OCI-LY1 (cell line): ENCODE data around the gene AKT1S1.

Experiments
- H2AFZ ChIP-seq: fragments of 200-600 bp; sonication (generic), shearing (Covaris generic); 2 replicates; pipeline ENCODE4 v1.6.0; 2014; ENCODE audit warnings: antibody characterized with exemption, mild to moderate bottlenecking, low read length
- H3F3A ChIP-seq: fragments of 200-600 bp; sonication (generic), shearing (Covaris generic); 2 replicates; pipeline ENCODE4 v1.6.0; 2014; ENCODE audit warnings: mild to moderate bottlenecking, antibody characterized with exemption, low read length, moderate library complexity; ENCODE audit not compliant: insufficient read depth
- H3K27ac ChIP-seq: fragments of 200-600 bp; sonication (generic); 2 replicates; pipeline ENCODE4 v1.5.1; 2014; ENCODE audit warnings: low read length, mixed run types, mild to moderate bottlenecking, low read depth; ENCODE audit not compliant: poor library complexity, severe bottlenecking
- H3K27me3 ChIP-seq: fragments of 200-600 bp; sonication (generic); 2 replicates; pipeline ENCODE4 v1.6.0; 2014; ENCODE audit warnings: antibody characterized with exemption, mild to moderate bottlenecking, low read length, moderate library complexity; ENCODE audit not compliant: insufficient read depth
- H3K36me3 ChIP-seq: fragments of 200-600 bp; sonication (generic); 2 replicates; pipeline ENCODE4 v1.6.1; 2014; ENCODE audit warnings: mild to moderate bottlenecking, antibody characterized with exemption, low read length, moderate library complexity, mixed read lengths; ENCODE audit not compliant: insufficient read depth
- H3K4me1 ChIP-seq: fragments of 200-600 bp; sonication (generic); 2 replicates; pipeline ENCODE4 v1.5.1; 2014; ENCODE audit warnings: mild to moderate bottlenecking, low read length, moderate library complexity; ENCODE audit not compliant: insufficient read depth, severe bottlenecking
- H3K4me2 ChIP-seq: fragments of 200-600 bp; sonication (generic), shearing (Covaris generic); 2 replicates; pipeline ENCODE4 v1.6.1; 2014; ENCODE audit warnings: low read length
- H3K4me3 ChIP-seq: fragments of 200-600 bp; sonication (generic); 2 replicates; pipeline ENCODE4 v1.5.1; 2014; ENCODE audit warnings: low read length, low read depth, mild to moderate bottlenecking, mixed read lengths; ENCODE audit not compliant: poor library complexity, severe bottlenecking
- H3K79me2 ChIP-seq: fragments of 200-600 bp; shearing (Covaris generic); 2 replicates; pipeline ENCODE4 v1.6.1; 2016; ENCODE audit warnings: mixed run types, low read length, mixed read lengths; ENCODE audit not compliant: insufficient read depth
- H3K9ac ChIP-seq: fragments of 200-600 bp; sonication (generic), shearing (Covaris generic); 2 replicates; pipeline ENCODE4 v1.6.1; 2014; ENCODE audit warnings: mild to moderate bottlenecking, low read length, mixed read lengths
- H3K9me2 ChIP-seq: fragments of 200-600 bp; sonication (generic), shearing (Covaris generic); 2 replicates; pipeline ENCODE4 v1.6.1; 2014; ENCODE audit warnings: low read depth, mild to moderate bottlenecking, low read length, mixed read lengths
- H3K9me3 ChIP-seq: fragments of 200-600 bp; shearing (Covaris generic); 2 replicates; pipeline ENCODE4 v1.6.1; 2014; ENCODE audit warnings: low read length, mixed read lengths
- H4K20me1 ChIP-seq: fragments of 200-600 bp; sonication (generic), shearing (Covaris generic); 2 replicates; pipeline ENCODE4 v1.6.0; 2016; ENCODE audit warnings: mild to moderate bottlenecking, low read length; ENCODE audit not compliant: insufficient read depth
- EZH2 ChIP-seq: fragments of 200-600 bp; sonication (generic), shearing (Covaris generic); IDR thresholded peaks from 2 replicates; pipeline ENCODE4 v1.8.0; 2017; ENCODE audit warnings: borderline replicate concordance, mixed run types, mild to moderate bottlenecking, antibody characterized with exemption, low read length, moderate library complexity, mixed read lengths
- TF ChIP-seq, protein P1 (sequence below): fragments of 200-600 bp; sonication (generic), shearing (Covaris generic); IDR thresholded peaks from 2 replicates; pipeline ENCODE4 v1.5.1; 2017; ENCODE audit warnings: mild to moderate bottlenecking, antibody characterized with exemption, low read length, moderate library complexity, mixed read lengths

AKT1S1 gene

DNA sequence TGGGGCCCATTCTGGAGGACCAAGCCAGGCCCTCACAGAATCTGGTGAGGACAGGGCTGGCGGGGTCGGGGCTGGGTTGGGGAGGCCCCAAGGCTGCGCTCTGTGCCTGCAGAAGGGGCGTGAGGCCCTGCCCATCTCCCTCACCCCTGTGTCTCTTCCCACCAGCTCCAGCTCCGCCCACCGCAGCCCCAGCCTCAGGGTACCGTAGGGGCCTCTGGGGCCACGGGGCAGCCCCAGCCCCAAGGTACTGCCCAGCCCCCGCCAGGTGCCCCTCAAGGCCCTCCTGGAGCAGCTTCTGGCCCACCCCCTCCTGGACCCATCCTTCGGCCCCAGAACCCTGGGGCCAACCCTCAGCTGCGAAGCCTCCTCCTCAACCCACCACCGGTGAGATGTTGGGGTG lies 41.6 kb downstream of the AKT1S1 start:
- Histone ChIP-seq H4K20me1 (no peaks in the 10 kb centered on the region), H3K4me2 (no peak overlapping the region), H3K36me3 (peaks cover 99% of the 10 kb centered on the region), H3K27ac (no peak overlapping the region), H3K9ac (no peak overlapping the region), H3K9me2 (no peaks in the 10 kb centered on the region), H3F3A (peaks cover 7% of the 10 kb centered on the region; the same call in 1 of the 2 replicates), H3K9me3 (no peaks in the 10 kb centered on the region), H3K4me1 (no peaks in the 10 kb centered on the region), H3K27me3 (no peaks in the 10 kb centered on the region), H2AFZ (no peak overlapping the region), H3K79me2 (no peaks in the 10 kb centered on the region), H3K4me3 (no peak overlapping the region)
- TF ChIP-seq, protein P1, sequence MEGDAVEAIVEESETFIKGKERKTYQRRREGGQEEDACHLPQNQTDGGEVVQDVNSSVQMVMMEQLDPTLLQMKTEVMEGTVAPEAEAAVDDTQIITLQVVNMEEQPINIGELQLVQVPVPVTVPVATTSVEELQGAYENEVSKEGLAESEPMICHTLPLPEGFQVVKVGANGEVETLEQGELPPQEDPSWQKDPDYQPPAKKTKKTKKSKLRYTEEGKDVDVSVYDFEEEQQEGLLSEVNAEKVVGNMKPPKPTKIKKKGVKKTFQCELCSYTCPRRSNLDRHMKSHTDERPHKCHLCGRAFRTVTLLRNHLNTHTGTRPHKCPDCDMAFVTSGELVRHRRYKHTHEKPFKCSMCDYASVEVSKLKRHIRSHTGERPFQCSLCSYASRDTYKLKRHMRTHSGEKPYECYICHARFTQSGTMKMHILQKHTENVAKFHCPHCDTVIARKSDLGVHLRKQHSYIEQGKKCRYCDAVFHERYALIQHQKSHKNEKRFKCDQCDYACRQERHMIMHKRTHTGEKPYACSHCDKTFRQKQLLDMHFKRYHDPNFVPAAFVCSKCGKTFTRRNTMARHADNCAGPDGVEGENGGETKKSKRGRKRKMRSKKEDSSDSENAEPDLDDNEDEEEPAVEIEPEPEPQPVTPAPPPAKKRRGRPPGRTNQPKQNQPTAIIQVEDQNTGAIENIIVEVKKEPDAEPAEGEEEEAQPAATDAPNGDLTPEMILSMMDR: no peak
- no peak for TF ChIP-seq EZH2

DNA sequence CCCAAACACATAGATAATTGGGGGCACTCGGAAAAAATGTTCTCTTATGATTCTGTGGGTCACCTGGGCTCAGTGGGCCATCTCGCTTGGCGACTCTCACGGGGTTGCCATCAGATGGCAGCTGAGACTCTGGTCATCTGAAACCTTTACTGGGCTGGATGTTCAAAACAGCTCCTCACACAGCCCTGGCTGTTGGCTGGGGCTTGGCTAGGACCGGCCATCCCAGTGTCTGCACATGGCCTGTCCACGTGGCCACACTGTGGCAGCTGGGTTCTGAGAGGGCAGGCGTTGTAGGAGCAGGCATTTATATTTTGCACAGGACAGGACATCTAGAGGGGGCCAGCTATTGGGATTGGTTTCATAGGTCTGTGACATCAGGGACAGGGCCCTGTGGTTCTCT lies 43.6 kb downstream of the AKT1S1 start:
- Histone ChIP-seq H3K4me2 (no peak overlapping the region), H3F3A (0 out of 2 replicates have a peak, but pooled peaks cover 7% of the 10 kb centered on the region), H3K9me3 (no peaks in the 10 kb centered on the region), H3K9me2 (no peaks in the 10 kb centered on the region), H3K36me3 (peaks cover 100% of the 10 kb centered on the region), H3K79me2 (no peaks in the 10 kb centered on the region), H3K4me1 (peaks cover 8% of the 10 kb centered on the region), H3K27ac (no peak overlapping the region), H4K20me1 (no peaks in the 10 kb centered on the region), H2AFZ (no peak overlapping the region), H3K27me3 (no peaks in the 10 kb centered on the region), H3K9ac (no peak overlapping the region), H3K4me3 (no peak overlapping the region)
- TF ChIP-seq, protein P1: no peak
- TF ChIP-seq EZH2: no peak

DNA sequence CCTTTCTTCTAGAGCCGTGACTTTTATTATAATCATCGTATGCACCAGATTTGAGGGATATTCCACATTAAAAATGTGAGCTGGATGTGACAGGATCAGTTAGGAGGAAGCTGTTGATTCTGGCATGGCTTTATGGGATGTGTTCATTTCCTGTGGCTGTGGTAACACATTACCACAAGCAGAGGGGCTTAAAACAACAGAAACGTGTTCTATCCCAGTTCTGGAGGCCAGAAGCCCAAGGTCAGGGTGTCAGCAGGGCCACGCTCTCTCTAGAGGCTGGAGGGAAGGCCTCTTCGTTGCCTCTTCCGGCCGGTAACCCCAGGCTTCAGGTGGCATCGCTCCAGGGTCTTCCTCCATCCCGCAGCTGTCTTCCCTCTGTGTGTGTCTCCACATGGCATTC lies 44.6 kb downstream of the AKT1S1 start:
- no peak for TF ChIP-seq EZH2
- TF ChIP-seq, protein P1: no peak
- no peak overlapping the region for H3K4me3 ChIP-seq
- H2AFZ ChIP-seq: no peak overlapping the region
- H3K79me2 ChIP-seq: no peaks in the 10 kb centered on the region
- no peaks in the 10 kb centered on the region for H4K20me1 ChIP-seq
- no peaks in the 10 kb centered on the region for H3F3A ChIP-seq
- no peaks in the 10 kb centered on the region for H3K27me3 ChIP-seq
- H3K36me3 ChIP-seq: peaks cover 98% of the 10 kb centered on the region
- no peaks in the 10 kb centered on the region for H3K9me3 ChIP-seq
- no peaks in the 10 kb centered on the region for H3K9me2 ChIP-seq
- H3K9ac ChIP-seq: no peak overlapping the region
- H3K27ac ChIP-seq: no peak overlapping the region
- H3K4me1 ChIP-seq: peaks cover 19% of the 10 kb centered on the region
- no peak overlapping the region for H3K4me2 ChIP-seq
